Hematopoietic multipotent progenitor cell treated with erythropoietin and hydrocortisone succinate and interleukin-3 and kit ligand, for 8 days (in vitro differentiated cells): ENCODE measurements around the gene MRGPRF.
"Not testable (repeated sequence)": the region's sequence is repeated elsewhere in the genome, so short reads cannot be mapped to it uniquely, and the experiment has no call there.

Experiments
- DNase-seq: peaks from one replicate; pipeline ENCODE4 v3.0.0-alpha.2; 2015

Gene MRGPRF

GRCh38 chr11:68980776-68981065 lies 32.3 kb downstream of the MRGPRF start, which contains the start of gene MRGPRD:
MRGPRD (minus strand) TSS chr11:68980986; CDS start chr11:68980986, 0 bp downstream.
- DNase-seq: no peak

DNA sequence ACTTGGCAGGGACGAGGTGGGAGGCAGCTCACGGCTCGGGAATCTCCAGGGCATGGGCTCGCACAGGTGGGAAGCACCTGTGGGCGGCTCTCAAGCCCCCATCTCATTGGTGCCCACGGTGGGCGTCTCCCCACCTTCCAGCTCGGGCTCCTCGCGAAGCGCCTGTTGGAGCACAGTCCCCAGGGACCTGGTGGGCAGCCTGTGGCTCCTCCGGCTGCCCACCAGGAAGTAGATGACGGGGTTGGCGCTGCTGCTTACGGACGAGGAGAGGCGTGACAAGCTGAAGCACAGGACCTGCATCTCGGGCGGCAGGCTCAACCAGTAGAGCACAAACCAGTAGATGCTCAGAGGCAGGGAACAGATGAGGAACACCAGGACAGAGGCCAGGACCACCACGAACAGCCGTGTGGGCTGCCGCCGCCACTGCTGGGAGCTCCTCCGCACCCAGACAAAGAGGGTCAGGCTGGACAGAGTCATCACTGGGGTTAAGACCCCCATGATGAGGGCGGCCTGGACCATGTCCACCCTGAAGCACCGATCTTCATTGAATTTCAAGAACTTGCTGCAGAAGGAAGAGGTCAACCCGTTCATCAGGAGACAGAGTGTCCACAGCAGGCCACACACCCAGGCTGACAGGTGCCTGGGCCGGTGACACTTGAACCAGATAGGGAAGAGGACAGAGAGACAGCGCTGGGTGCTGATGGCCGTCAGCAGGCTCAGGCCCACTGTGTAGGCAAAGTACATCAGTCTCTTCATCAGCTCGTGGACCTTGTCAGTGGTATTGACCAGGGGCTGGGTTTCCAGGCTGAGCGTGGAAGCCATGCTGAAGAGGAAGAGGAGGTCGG lies 32.9 kb downstream of the MRGPRF start:
- no peak for DNase-seq

DNA sequence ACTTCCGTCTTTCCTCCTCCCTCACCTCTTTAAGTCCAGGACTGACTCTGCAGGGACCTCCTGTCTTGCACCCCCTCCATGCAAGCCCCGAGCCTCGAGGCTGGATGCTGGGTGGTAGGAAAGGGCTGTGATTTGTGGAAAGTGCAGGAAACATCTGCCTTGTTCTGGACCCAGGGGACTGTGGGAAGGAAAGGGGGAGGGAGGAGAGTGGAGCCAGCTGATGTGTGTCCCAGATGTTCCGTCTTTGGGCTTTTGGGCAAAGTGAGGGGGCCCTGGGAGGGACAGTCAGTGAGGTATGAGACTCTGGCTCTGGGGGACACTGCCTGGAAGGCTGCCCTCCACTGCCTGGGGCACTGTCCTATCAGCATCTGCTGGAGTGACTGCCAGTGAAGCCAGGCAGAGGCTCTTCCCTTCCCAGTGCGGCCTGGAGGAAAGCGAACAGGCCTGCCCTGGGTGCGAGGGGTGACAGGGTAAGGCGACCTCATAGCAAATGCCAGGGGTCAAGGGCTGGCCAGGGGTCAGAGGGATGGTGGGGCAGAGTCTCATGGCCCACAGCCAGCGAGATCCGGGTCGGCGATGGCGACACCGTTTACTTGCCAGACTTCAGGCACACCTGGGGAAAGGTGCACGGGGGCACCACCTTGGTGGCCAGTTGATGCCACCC lies 34.0 kb downstream of the MRGPRF start:
- DNase-seq: no peak

DNA sequence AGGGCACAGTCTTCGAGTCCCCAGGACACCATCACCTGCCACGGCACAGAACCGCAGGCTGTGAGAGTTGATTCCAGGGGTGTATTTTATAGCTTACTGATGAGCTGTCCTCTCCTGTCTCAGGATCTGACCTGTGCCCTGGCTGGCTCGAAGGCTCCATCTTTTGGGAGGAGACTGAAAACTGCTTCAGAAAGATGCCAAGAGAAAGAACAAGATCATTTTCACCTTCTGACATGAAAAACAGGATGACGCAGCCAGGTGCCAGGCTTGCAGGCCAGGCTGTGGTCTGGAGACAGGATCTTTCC lies 34.5 kb downstream of the MRGPRF start:
- no peak for DNase-seq

GRCh38 chr11:68977781-68978625 lies 35.0 kb downstream of the MRGPRF start:
- no peak for DNase-seq

DNA sequence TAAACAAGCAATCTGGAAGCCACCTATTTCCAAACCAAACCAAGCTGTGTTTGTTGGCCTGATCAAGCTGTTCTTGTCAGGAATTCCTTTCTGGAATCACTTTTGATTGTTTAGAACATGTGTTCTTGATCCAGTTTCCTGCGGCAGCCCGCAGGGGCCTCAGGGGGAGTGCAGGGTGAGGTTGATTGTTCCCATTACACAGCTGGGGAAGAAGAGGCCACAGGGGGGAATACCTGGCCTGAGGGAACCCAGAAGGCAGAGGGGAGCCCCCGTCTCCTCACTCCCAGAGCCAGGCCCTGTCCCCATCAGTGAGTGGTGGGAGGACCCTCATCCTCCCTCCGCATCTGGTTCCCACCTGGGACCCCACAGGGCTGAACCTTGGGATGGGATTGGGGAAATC lies 36.5 kb downstream of the MRGPRF start:
- no peak for DNase-seq

DNA sequence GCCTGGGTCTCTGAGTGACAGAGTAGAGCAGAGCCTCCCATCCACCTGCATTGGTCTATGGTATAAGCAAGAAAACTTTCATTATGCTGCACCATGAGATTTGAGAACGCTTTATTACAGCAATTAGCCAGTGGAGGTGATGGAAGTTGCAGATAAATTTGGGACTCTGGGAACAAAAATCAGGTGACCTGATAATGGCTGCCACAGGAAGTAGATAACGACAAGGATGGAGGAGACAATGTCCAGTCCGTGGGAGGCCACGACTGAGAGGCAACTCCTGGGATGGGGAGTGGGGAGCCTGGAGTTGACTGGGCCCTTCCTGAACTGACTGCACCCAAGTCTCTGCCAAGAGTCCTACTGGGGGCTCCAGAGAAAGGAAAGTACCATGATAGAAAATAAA lies 37.0 kb downstream of the MRGPRF start:
- DNase-seq: no peak

GRCh38 chr11:68974421-68975194 lies 38.4 kb downstream of the MRGPRF start:
- peak; percentile 54 for DNase-seq

GRCh38 chr11:68973706-68974105 lies 39.3 kb downstream of the MRGPRF start:
- not testable (repeated sequence) for DNase-seq

- DNase-seq: no peak
Observed at GRCh38 chr11:68973219-68973618, 39.8 kb downstream of the MRGPRF start.

DNA sequence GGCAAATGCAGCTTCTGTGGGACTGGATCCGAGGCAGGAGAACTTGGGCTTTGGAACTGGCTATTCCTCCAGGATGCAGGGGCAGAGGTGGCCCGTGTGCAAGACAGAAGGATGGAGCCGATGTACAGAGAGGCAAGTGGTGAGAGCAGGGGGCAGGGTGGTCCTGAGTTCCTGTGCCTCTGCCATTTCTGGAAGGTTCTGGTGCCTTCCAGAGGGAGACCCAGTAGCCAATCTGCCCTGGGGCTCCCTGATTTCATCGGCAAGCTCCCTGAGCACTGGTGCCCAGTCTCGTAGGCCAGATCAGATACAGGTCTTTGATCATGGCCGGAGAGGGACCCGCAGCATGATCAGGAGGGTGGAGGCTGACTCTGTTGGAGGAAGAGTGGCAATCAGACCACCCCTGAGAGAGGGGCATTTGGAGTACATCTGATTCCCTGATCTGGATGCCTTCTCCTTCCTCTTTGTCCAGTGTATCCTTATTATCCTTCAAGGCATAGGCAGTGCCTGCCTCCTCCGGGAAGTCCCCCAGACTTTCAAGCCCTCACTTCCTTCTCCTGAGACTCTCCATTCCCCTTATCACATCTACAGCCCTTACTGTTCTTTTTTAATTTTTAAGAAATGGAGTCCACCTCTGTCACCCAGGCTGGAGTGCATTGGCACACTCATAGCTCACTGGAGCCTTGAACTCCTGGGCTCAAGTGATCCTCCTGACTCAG lies 42.0 kb downstream of the MRGPRF start:
- no peak for DNase-seq

- DNase-seq: no peak
Observed at GRCh38 chr11:68969386-68969785, 43.7 kb downstream of the MRGPRF start.

DNA sequence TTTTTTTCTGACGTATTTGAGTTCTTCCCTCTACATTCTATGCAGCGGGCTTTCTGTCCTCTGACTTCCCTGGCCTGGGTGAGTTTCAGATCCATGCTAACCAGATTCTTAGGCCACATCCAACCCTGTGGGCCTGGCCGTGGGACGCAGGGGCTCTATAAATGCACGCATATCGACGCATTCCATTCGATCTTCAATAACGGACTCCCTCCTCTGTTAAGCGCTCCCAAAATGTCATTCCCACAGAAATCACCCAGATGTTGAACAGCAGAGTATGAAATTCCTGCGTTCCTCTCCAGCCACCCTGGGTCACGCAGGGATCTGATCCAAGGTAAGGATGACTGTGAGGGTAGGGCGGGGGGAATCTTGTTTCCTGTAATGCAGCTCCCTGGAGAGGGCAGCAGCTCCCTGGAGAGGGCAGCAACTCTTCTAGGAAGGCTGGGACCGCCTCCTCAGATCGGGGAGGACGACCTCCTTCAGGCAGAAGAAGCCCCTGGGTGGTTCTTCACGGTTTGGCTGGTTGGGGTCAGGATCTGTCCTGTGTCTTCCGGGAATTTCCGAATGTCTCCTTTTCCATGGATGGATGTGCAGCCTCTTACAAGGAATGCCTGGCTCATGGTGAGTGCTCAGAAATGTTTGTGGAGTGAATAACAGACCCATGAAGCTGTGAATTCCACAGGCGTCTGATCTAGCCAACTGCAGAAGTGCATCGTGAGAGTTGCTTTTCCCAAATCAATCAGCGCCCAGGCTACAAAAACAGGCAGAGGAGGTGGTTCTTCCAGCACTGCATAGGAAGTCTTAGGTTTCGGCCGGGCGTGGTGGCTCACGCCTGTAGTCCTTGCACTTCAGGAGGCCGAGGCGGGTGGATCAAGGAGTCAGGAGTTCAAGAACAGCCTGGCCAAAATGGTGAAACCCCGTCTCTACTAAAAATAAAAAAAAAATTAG lies 44.5 kb downstream of the MRGPRF start:
- no peak for DNase-seq

- no peak for DNase-seq
Observed at GRCh38 chr11:68966894-68967780, 45.9 kb downstream of the MRGPRF start.

GRCh38 chr11:68965901-68966853 lies 46.9 kb downstream of the MRGPRF start:
- no peak for DNase-seq

GRCh38 chr11:68963779-68964178 lies 49.3 kb downstream of the MRGPRF start:
- no peak for DNase-seq

DNA sequence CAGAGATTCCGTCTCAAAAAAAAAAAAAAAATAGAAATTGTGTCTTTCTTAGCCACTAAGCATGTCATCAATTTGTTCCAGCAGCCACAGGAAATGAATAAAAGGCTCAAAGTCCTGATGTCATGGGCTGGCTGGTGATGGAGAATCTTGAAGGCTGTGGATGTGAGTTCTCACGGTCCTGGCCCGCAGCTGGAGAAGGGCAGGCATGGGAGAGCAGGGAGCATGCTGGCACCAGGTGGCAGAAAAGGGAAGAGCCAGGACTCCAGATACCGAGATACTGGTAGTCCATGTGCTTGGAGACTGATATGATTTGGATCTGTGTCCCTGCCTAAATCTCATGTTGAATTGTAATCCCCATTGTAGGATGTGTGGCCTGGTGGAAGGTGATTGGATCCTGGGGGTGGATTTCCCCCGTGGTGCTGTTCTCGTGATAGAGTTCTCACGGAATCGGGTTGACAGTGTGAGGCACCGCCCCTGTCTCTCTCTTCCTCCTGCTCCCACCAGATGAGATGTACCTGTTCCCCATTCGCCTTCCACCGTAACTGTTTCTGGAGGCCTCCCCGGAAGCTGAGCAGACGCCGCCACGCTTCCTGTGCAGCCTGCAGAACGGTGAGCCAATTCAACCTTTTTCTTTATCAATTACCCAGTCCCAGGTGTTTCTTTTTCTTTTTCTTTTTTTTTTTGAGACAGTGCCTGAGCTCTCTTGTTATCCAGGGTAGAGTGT lies 50.4 kb downstream of the MRGPRF start:
- DNase-seq: no peak

DNA sequence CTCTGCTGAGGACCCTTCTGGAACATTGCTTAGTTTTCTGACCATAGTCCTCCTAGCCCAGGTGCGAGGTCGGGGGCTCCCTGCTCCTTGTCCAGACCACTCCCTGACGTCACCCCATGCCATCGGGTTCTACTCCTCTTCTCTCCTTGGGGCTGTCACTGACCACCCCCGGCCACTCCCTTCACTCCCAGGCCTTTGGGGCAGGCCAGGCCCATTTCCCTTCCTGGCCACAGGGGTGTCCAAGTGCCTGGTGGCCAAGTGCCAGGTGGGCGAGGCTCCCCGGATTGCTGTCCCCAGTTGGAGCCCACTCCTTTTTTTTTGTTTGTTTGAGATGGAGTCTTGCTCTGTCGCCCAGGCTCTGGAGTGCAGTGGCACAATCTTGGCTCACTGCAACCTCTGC lies 51.8 kb downstream of the MRGPRF start:
- DNase-seq: no peak
